HTR-8/SVneo (cell line): ENCODE results near the gene TENM4.

Experiments used
- DNase-seq: peaks from one replicate; pipeline ENCODE4 v3.0.0; 2011; ENCODE audit warnings: low spot score, mixed read lengths; ENCODE audit not compliant: insufficient read length
- FAIRE-seq: peaks from 2 replicates; lab custom pipeline; 2011; peaks lifted over from hg19 to GRCh38; lab: Jason Lieb, UNC

TENM4 gene

DNA sequence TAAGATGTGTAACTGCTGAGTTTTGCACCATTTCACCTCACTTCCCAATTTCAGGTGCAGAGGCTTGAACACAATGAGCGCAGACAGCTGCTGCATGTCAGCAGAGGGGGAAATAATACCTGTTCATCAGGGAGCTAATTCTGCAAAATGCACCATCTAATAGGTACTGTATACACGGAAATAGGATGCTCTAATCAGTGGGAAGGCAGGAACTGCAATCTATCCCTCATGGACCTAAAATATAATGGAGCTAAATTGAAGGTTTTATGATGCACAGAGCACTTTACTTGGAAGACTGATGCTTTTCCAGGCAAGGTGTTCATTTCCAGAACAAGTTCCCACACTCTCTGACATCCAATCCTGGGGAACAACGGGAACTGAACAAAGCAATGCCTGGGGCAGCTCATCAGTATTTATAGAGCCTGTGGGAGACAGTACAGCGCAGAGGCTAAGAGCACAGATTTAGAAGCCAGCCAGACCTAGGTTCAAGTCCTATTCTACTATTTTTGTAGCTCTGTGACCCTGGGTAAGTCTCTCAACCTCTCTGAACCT is 78.5 kb downstream of the TENM4 start:
- DNase-seq (no peak), FAIRE-seq (no peak)

DNA sequence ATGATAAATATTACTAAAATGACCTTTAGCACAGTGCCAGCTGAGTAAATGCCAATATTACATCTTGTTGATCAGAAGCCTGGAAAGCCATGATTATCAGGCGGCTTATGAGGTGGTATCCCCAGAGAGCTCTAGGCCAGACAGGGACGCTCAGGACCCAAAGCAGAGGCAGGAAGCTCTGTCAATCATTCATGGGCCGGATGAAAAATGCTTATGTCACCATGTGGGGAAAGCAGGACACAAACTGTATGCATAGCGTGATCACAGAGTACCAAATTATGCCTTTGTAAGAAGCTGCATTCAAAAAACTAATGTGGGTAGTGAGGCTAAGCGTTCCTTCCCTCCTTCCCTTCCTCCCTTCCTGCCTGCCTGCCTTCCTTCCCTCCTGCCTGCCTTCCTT is 82.6 kb downstream of the TENM4 start:
- FAIRE-seq (no peak), DNase-seq (no peak)

DNA sequence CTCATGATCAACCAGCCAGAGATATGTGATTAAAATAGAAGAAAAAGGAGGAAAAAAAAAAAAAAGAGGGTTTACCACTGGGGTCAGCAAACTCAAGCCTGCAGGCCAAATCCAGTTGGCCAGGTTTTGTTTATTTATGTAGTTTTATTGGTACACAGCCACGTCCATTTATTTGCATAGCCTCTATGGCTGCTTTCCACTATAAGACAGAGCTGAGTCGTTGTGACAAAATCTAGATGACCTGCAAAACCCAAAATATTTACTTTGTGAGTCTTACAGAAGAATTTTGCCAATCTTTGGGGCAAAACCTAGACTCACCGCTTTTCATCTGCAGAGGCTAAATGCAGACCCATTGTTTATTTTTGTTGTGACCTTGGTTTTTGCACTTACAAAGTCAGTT is 87.1 kb downstream of the TENM4 start:
- DNase-seq (no peak), FAIRE-seq (no peak)

GRCh38 chr11:79352349-79352703 is 88.5 kb downstream of the TENM4 start:
- DNase-seq (no peak), FAIRE-seq (no peak)

- DNase-seq (no peak), FAIRE-seq (no peak)
These were observed 91.7 kb downstream of the TENM4 start for GRCh38 chr11:79348976-79349682.

GRCh38 chr11:79346021-79346420 is 94.8 kb downstream of the TENM4 start:
- no peak for DNase-seq
- FAIRE-seq = no peak

DNA sequence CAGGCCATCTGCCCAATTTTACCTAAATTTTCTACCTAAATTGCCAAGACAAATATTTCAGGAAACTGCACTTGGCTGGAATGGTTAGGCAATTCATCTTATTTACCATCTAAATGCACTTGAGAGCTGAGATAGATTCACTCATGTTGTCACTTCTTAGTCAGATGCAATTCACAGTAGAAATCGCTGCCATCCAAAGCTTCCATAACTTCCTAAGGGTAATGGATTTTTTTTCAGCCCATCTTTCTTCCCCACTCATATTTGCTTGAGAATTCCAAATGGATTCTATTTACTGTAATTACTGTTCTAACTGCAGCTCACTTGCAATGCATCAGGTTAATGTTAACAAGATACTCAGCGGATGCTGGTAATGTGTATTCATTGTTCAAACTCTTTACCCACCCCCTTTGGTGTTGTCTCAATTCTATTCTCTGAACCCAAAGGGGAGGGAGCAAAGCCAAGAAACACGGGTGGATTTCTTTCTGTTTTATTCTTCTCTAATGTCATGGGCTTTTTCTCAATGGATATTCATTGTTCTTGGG is 96.0 kb downstream of the TENM4 start:
- no peak for FAIRE-seq
- no peak for DNase-seq

GRCh38 chr11:79342686-79343085 is 98.1 kb downstream of the TENM4 start:
- DNase-seq (no peak), FAIRE-seq (no peak)

- DNase-seq = no peak
- no peak for FAIRE-seq
These were observed 98.6 kb downstream of the TENM4 start for GRCh38 chr11:79342236-79342635.

GRCh38 chr11:79340535-79340934 is 100.3 kb downstream of the TENM4 start:
- FAIRE-seq (no peak), DNase-seq (no peak)

GRCh38 chr11:79336797-79337517 is 103.9 kb downstream of the TENM4 start:
- no peak for FAIRE-seq
- no peak for DNase-seq

GRCh38 chr11:79335681-79336080 is 105.1 kb downstream of the TENM4 start:
- no peak for FAIRE-seq
- DNase-seq = no peak

GRCh38 chr11:79333355-79333754 is 107.5 kb downstream of the TENM4 start:
- DNase-seq (no peak), FAIRE-seq (no peak)

DNA sequence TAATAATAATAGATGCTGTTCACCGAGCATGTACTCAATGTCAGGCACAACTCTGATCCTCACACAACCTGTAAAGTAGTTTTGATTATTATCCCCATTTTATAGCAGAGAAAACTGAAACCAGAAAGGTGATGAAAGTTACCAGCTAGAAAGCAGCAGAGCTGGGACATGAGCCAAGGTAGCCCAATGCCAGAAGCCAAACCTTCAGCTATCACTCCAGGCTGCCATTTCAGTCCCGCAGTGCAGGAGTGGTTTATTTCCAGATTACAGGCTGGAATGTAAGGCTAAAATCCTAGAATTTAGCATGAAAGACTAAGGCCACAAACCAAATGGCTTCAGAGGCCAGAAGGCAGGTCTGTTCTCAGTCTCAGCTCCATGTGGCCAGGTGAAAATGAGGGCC is 108.8 kb downstream of the TENM4 start:
- DNase-seq (no peak), FAIRE-seq (no peak)

- FAIRE-seq (no peak), DNase-seq (no peak)
These were observed 109.5 kb downstream of the TENM4 start for GRCh38 chr11:79331203-79331901.

- FAIRE-seq (no peak), DNase-seq (no peak)
These were observed 110.2 kb downstream of the TENM4 start for GRCh38 chr11:79330651-79331050.

DNA sequence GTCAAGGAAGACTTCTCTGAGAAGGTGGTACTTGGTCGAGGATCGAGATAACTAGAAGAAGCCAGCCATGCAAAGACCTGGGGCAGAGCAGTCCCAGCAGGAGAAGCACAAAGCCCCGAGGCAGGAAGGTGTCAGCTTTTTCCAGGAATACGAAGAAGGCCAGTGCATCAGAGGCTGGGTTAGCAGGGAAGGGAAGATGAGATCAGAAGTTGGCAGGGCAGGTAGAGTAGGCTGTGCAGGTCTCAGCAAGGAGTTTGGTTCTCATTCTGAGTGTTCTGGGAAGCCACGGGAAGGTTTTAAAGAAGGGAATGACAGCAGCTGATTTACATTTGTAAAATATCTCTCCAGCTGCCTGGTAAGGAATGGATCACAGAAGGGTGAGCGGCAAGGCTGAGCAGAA is 111.3 kb downstream of the TENM4 start:
- FAIRE-seq (no peak), DNase-seq (no peak)

DNA sequence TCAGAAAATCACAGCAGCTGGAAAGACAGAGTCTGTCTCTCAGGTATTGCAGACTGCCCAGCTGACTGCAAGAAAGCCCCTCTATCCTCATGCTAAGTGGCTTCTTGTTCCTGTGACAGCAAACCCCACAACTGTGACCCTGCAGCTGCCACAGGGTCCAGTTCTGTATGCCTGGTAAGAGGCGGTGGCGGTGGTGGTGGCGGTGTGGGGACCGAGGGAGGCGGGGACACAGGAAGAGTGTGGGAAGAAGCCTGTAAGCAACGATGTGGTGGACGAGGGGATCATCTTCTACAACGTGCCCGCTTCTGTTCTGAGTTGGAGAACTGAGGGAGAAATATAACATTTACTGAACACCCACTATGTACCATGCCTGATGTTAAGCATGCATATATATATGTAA is 112.4 kb downstream of the TENM4 start:
- no peak for FAIRE-seq
- no peak for DNase-seq

- FAIRE-seq = no peak
These were observed 115.0 kb downstream of the TENM4 start for GRCh38 chr11:79325851-79326250.

DNA sequence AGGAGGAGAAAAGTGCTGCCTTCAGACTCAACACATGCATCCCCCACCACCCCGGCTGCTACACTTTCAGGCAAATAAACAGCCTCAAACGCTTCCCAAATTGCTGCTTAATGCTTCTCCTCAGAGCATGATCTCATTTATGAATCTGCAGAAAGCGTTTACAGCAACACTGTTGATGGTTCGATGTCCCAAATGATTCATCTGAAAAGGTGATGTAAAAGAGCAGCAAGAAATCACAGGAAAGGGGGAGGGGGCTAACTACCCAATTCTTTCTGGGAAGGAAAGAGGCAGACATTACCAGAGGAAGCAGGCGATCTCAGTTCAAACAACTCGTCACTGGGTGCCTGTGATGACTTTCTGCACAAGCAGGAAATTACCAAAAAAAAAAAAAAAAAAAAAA is 119.6 kb downstream of the TENM4 start:
- no peak for DNase-seq
- no peak for FAIRE-seq

More at GRCh38 chr11:79325851-79326250, 115.0 kb downstream of the TENM4 start:
- DNase-seq = no peak
